ENCODE results near the gene STRN4. TPM values are rescaled to one million over a fixed set of nuclear protein-coding genes. Genes with fewer than 3 reads are reported as not detected.
"Not testable (repeated sequence)": the region's sequence is repeated elsewhere in the genome, so short reads cannot be mapped to it uniquely, and the experiment has no call there.

The STRN4 gene
- total RNA-seq, 1 donor from 2014 or later = 52.7 TPM

DNA sequence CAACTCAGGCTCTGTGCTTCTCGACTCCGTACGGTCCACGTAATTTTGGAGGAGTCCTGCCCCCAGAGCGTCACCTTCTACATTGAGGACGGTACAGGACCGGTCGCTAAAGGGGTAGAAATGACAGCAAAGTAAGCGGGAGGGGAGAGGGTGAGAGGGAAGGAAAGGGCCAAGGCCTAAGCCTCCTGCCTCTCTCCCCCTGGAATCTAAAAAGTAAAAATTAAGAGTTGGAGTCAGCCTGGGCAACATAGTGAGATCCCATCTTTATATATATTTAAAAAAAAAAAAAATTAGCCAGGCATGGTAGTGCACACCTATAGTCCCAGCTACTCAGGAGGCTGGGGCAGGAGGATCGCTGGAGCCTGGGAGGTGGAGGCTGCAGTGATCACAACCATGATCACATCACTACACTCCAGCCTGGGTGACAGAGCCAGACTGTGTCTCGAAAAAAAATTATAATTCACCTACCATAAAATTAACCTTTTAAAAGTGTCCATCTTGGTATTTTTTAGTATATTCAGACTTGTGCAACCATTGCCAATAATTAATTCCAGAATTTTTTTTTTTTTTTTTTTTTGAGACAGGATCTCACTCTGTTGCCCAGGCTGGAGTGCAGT lies 29.5 kb upstream of the STRN4 start:
- Histone ChIP-seq H3K36me3 (peaks cover 36% of the 10 kb centered on the region), H3K4me3 (no peak overlapping the region), H3K27ac (replicated peaks) (no peak overlapping the region), H3K9me3 (replicated peaks) (no peaks in the 10 kb centered on the region), H3K27me3 (ENCODE audit: low read depth) (no peaks in the 10 kb centered on the region), H3K4me1 (no peaks in the 10 kb centered on the region)
- DNase-seq = no peak
- intact Hi-C loops (cut with micrococcal nuclease) = no loop called here
- no peak for TF ChIP-seq CTCF (IDR thresholded peaks at IDR 0.05; ENCODE audit: borderline replicate concordance)

DNA sequence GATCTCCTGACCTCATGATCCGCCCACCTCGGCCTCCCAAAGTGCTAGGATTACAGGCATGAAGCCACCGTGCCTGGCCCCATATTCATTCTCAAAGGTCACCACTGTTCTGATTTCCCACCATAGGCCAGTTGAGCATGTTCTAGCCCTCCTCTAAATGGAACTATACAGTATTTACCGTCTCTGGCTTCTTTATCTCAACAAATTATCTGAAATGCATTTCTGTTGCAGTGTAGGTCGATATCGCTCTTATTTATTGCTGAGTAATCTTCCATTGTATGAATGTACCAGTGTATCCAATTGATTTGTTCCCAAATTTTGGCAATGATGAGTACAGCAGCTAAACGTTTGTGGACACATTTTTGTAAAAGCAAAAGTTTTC lies 26.8 kb upstream of the STRN4 start:
- Histone ChIP-seq H3K9me3 (replicated peaks) (no peaks in the 10 kb centered on the region), H3K4me1 (peaks cover 5% of the 10 kb centered on the region), H3K36me3 (peaks cover 22% of the 10 kb centered on the region), H3K4me3 (no peak overlapping the region), H3K27ac (replicated peaks) (no peak overlapping the region), H3K27me3 (ENCODE audit: low read depth) (no peaks in the 10 kb centered on the region)
- no peak for DNase-seq
- TF ChIP-seq CTCF (IDR thresholded peaks at IDR 0.05; ENCODE audit: borderline replicate concordance) = no peak
- intact Hi-C loops (cut with micrococcal nuclease) = no loop called here

DNA sequence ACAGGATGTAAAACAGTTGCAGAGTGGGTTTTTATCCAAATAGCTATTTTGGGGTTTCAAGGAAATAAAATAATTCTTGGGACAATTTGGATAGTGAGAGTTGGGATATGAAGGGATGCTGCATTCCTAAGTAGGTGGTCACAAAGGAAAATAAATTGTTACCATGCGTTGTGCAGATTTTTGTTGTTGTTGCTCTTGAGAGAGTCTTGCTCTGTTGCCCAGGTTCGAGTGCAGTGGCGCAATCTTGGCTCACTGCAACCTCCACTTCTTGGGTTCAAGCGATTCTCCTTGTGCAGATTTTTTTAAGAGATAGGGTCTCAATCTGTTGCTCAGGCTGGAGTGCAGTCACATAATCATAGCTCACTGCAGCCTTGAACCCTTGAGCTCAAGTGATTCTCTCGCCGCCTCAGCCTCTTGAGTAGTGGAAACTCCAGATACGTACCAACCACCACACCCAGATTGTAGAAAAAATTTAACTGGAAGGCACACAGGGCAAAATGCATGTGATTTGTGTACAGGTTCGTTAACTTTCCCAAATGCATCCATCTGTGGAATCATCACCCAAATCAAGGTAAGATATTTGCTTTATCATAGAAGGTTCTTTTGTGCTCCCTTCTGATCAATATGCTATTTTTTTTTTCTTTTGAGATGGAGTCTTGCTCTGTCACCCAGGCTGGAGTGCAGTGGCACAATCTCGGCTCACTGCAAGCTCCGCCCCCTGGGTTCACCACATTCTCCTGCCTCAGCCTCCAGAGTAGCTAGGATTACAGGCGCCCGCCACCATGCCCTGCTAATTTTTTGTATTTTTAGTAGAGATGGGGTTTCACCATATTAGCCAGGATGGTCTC lies 26.1 kb upstream of the STRN4 start:
- H3K4me3 ChIP-seq = no peak overlapping the region
- intact Hi-C loops (cut with micrococcal nuclease) = no loop called here
- no peaks in the 10 kb centered on the region for H3K9me3 ChIP-seq (replicated peaks)
- no peaks in the 10 kb centered on the region for H3K27me3 ChIP-seq (ENCODE audit: low read depth)
- H3K36me3 ChIP-seq = peaks cover 21% of the 10 kb centered on the region
- H3K4me1 ChIP-seq = peaks cover 5% of the 10 kb centered on the region
- H3K27ac ChIP-seq (replicated peaks) = no peak overlapping the region
- TF ChIP-seq CTCF (IDR thresholded peaks at IDR 0.05; ENCODE audit: borderline replicate concordance) = no peak
- no peak for DNase-seq

- H3K4me3 ChIP-seq; H3K36me3 ChIP-seq; intact Hi-C loops (cut with micrococcal nuclease); DNase-seq; H3K27me3 ChIP-seq (ENCODE audit: low read depth); H3K9me3 ChIP-seq (replicated peaks): not testable (repeated sequence)
- peak overlapping the region; percentile 85 for H3K27ac ChIP-seq (replicated peaks)
- H3K4me1 ChIP-seq = peaks cover 12% of the 10 kb centered on the region
These were observed 22.5 kb upstream of the STRN4 start for GRCh38 chr19:46768746-46769145.

DNA sequence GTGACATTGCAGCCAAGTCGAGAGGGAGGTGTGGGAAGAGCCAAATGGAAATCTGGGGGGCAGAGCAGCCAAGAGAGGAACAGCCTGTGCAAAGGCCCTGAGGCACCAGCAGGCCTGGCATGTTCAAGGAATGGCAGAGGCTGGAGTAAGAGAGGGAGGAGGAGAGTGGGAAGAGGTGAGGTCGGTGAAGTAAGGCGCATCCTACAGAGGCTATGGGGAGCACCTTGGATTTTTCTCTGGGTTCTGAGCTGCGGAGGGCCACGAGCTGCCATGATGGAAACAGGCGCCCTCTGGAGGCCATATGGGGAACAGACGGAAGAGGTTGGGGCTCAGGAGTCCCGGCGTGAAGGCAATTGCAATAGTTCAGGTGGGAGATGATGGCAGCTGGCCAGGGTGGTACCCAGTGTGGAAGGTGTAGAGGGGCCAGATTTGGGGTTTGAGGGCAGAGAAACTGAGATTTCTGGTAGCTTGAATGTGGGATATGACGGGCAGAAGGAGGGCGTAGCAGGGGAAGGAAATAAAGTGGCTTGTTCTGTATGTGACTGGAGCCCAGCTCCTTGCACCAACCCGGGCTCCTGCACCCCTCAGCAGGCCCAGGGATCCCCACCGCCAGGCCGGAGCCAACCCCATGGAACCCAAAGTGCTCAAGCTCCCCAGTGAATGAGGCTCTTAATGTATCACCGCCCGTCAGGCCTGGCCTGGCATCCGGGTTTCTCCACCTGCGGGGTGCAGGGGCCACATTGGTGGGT lies 20.5 kb upstream of the STRN4 start:
- no peak overlapping the region for H3K4me3 ChIP-seq
- no peaks in the 10 kb centered on the region for H3K9me3 ChIP-seq (replicated peaks)
- H3K36me3 ChIP-seq = no peaks in the 10 kb centered on the region
- DNase-seq = peak; percentile 37
- no peak overlapping the region for H3K27ac ChIP-seq (replicated peaks)
- intact Hi-C loops (cut with micrococcal nuclease) = no loop called here
- no peaks in the 10 kb centered on the region for H3K27me3 ChIP-seq (ENCODE audit: low read depth)
- peaks cover 12% of the 10 kb centered on the region for H3K4me1 ChIP-seq
- peak; percentile 71 for TF ChIP-seq CTCF (IDR thresholded peaks at IDR 0.05; ENCODE audit: borderline replicate concordance)
